GM12878 (cell line): ENCODE results near the gene PSMB7. TPM values are rescaled to one million over a fixed set of nuclear protein-coding genes. Genes with fewer than 3 reads are reported as not detected.

Experiments used
- ATAC-seq: fragments of 200-7000 bp; cut with Tn5 transposase; 3 replicates; pipeline ENCODE4 v1.9.1; 2020; ENCODE audit warnings: mild to moderate bottlenecking, moderate library complexity
- BruUV-seq: library from RNA; stranded (reverse); fragments of 400-500 nt; replicated peaks from 2 replicates; lab custom pipeline; 2021; lab: Mats Ljungman, UMichigan
- CTCF ChIA-PET: fragments of 300-600 bp; sonication (Branson Sonifier 250); formaldehyde crosslinking; extraction: SDS; loops from one replicate; lab custom pipeline; 2021; ENCODE audit warnings: inconsistent platforms; lab: Yijun Ruan, JAX
- POLR2A ChIA-PET: fragments of 350-600 bp; formaldehyde crosslinking; extraction: SDS; loops from one replicate; lab custom pipeline; 2021; ENCODE audit warnings: inconsistent platforms; lab: Charles Lee
- RAD21 ChIA-PET: fragments of 300-600 bp; sonication (Branson Sonifier 250); formaldehyde crosslinking; loops from one replicate; lab custom pipeline; 2023; ENCODE audit warnings: antibody characterized with exemption; ENCODE audit not compliant: unreplicated experiment; lab: Charles Lee
- SMC1A ChIA-PET: fragments of 300-600 bp; sonication (Branson Sonifier 250); formaldehyde crosslinking; loops from one replicate; lab custom pipeline; 2023; ENCODE audit not compliant: unreplicated experiment, uncharacterized antibody; lab: Charles Lee
- DNase-seq: peaks from one replicate; pipeline ENCODE4 v3.0.0-alpha.2; 2011; ENCODE audit warnings: low read depth, low spot score
- FAIRE-seq: peaks from 3 replicates; lab custom pipeline; 2011; peaks lifted over from hg19 to GRCh38; lab: Jason Lieb, UNC
- H2AFZ ChIP-seq: 2 replicates; pipeline ENCODE4 v1.6.0; 2011; ENCODE audit warnings: low read depth, low read length, control low read depth; ENCODE audit not compliant: control insufficient read depth
- H3K27ac ChIP-seq: 2 replicates; pipeline ENCODE4 v1.5.1; 2011; ENCODE audit warnings: control low read depth; ENCODE audit not compliant: control insufficient read depth, insufficient read depth
- H3K27me3 ChIP-seq, 2 experiments: replicated peaks in 1 of 2; 2 replicates each; pipeline versions ENCODE4 v1.6.0 to v1.6.1; 2011; ENCODE audit warnings: low read length in 1 of 2; ENCODE audit not compliant: control insufficient read depth in 2 of 2, insufficient read depth in 2 of 2
- H3K36me3 ChIP-seq, 2 experiments: 2 replicates each; pipeline ENCODE4 v1.5.1; 2011; ENCODE audit warnings: low read length in 1 of 2; ENCODE audit not compliant: control insufficient read depth in 2 of 2, insufficient read depth in 2 of 2
- H3K4me1 ChIP-seq: 2 replicates; pipeline ENCODE4 v1.6.1; 2011; ENCODE audit warnings: mild to moderate bottlenecking, low read length, moderate library complexity, mixed read lengths; ENCODE audit not compliant: control insufficient read depth, insufficient read depth
- H3K4me2 ChIP-seq: 2 replicates; pipeline ENCODE4 v1.6.0; 2011; ENCODE audit warnings: control low read depth; ENCODE audit not compliant: control insufficient read depth, insufficient read depth
- H3K4me3 ChIP-seq: fragments of 200-600 bp; sonication (generic); 2 replicates; pipeline ENCODE4 v1.5.1; 2016
- H3K79me2 ChIP-seq: 2 replicates; pipeline ENCODE4 v1.6.0; 2011; ENCODE audit warnings: low read length; ENCODE audit not compliant: control insufficient read depth, insufficient read depth
- H3K9ac ChIP-seq: 2 replicates; pipeline ENCODE4 v1.8.0; 2011; ENCODE audit warnings: low read length, control low read depth, mixed read lengths; ENCODE audit not compliant: control insufficient read depth, insufficient read depth
- H3K9me3 ChIP-seq: replicated peaks from 3 replicates; pipeline ENCODE4 v1.5.1; 2011; ENCODE audit warnings: mild to moderate bottlenecking, low read length; ENCODE audit not compliant: control insufficient read depth, insufficient read depth
- H4K20me1 ChIP-seq: 2 replicates; pipeline ENCODE4 v1.6.0; 2011; ENCODE audit not compliant: control insufficient read depth, insufficient read depth
- CBFB ChIP-seq: IDR thresholded peaks from 2 replicates; pipeline ENCODE4 v1.6.1; 2016; ENCODE audit warnings: antibody characterized with exemption, low read depth
- ETV6 ChIP-seq, 2 experiments: fragments of 450-650 bp in 1 of 2; IDR thresholded peaks in 1 of 2; conservative IDR thresholded peaks in 1 of 2; 2 replicates each; pipeline ENCODE4 v1.6.1; 2014; ENCODE audit warnings: antibody characterized with exemption in 1 of 2, borderline replicate concordance in 1 of 2, low read depth in 1 of 2, mild to moderate bottlenecking in 1 of 2, moderate library complexity in 1 of 2
- GABPA ChIP-seq: IDR thresholded peaks from 2 replicates; pipeline ENCODE4 v1.6.1; 2014; ENCODE audit warnings: antibody characterized with exemption, low read depth, mild to moderate bottlenecking, inconsistent platforms
- HDAC6 ChIP-seq: fragments of 200-600 bp; sonication (generic); IDR thresholded peaks from one replicate; pipeline ENCODE4 v1.8.0; 2017; ENCODE audit warnings: antibody characterized with exemption; ENCODE audit not compliant: unreplicated experiment
- JUNB ChIP-seq: IDR thresholded peaks from 2 replicates; pipeline ENCODE4 v1.6.1; 2016; ENCODE audit warnings: antibody characterized with exemption, mild to moderate bottlenecking
- MEF2B ChIP-seq: fragments of 450-650 bp; IDR thresholded peaks from 2 replicates; pipeline ENCODE4 v1.6.1; 2018; ENCODE audit warnings: mild to moderate bottlenecking, moderate library complexity; ENCODE audit not compliant: partially characterized antibody, poor library complexity, severe bottlenecking
- RB1 ChIP-seq: fragments of 450-650 bp; formaldehyde crosslinking; IDR thresholded peaks from 2 replicates; pipeline ENCODE4 v1.6.1; 2017; ENCODE audit warnings: mild to moderate bottlenecking, borderline replicate concordance
- SIX5 ChIP-seq: IDR thresholded peaks from 2 replicates; pipeline ENCODE4 v1.6.1; 2011; ENCODE audit warnings: mild to moderate bottlenecking, low read depth, low read length, moderate library complexity; ENCODE audit not compliant: severe bottlenecking
- SPI1 ChIP-seq: IDR thresholded peaks from 2 replicates; pipeline ENCODE4 v1.6.1; 2011; ENCODE audit warnings: low read depth, mild to moderate bottlenecking, low read length, moderate library complexity, borderline replicate concordance; ENCODE audit not compliant: insufficient read depth
- YY1 ChIP-seq: IDR thresholded peaks from 2 replicates; pipeline ENCODE4 v1.6.1; 2011; ENCODE audit warnings: low read depth, mild to moderate bottlenecking, low read length
- WGBS: methylation state at CpG from one replicate; pipeline ENCODE4 v1.1.6; 2016; ENCODE audit warnings: low lambda C conversion rate; ENCODE audit not compliant: insufficient replicate concordance, insufficient coverage; ENCODE audit errors: missing lambda C conversion rate; 5-methylcytosine and 5-hydroxymethylcytosine counted together
- in situ Hi-C: fragments of 300-500 bp; cut with MboI; formaldehyde crosslinking; loops from 9 replicates; pipeline ENCODE4 v1.14.3; 2018; ENCODE audit warnings: mixed read lengths
- intact Hi-C: fragments of 100-400 bp; cut with micrococcal nuclease; formaldehyde crosslinking; loops from one replicate; pipeline ENCODE4 v1.14.2; 2022; ENCODE audit not compliant: unreplicated experiment
- polyA plus RNA-seq, 11 experiments: library from polyadenylated mRNA; depleted of rRNA in 4 of 11; unstranded in 6 of 11; stranded (reverse) in 5 of 11; fragments of >200 nt; fragmentation: Nextera tagmentation in 4 of 11; fragmentation: Illumina TruSeq in 1 of 11; extraction: Ambion mirVana in 4 of 11; extraction: Trizol in 1 of 11; gene quantifications; 1 replicate in 1 of 11; 2 replicates in 10 of 11; pipeline versions ENCODE4 v1.2.1 to v1.2.3, GENCODE V29; 2011 to 2016; ENCODE audit warnings: inconsistent platforms in 2 of 11, missing spikeins in 2 of 11, low read depth in 1 of 11
- total RNA-seq, 4 experiments: library from RNA; depleted of rRNA in 3 of 4; stranded (reverse); fragments of >200 nt in 3 of 4; fragmentation: Illumina TruSeq in 1 of 4; extraction: Trizol in 1 of 4; gene quantifications; 2 replicates each; pipeline versions ENCODE4 v1.2.1 to v1.2.3, GENCODE V29; 2013 to 2021
- TF ChIP-seq, protein P1 (sequence below): fragments of 150-350 bp; IDR thresholded peaks from 2 replicates; pipeline ENCODE4 v1.6.1; 2014; ENCODE audit warnings: mild to moderate bottlenecking, low read depth, low read length
- TF ChIP-seq, protein P2 (sequence below): fragments of 450-650 bp; IDR thresholded peaks from 2 replicates; pipeline ENCODE4 v1.6.1; 2014; ENCODE audit warnings: mild to moderate bottlenecking
- TF ChIP-seq, protein P3 (sequence below): fragments of 150-350 bp; IDR thresholded peaks from 2 replicates; pipeline ENCODE4 v1.6.1; 2016; ENCODE audit warnings: low read depth, low read length

Gene PSMB7
- total and polyA plus RNA-seq, 10 of the 15 experiments (the other 5 are each of a cell fraction or from before 2014, with no cell fraction given), result 174 to 564 (median 268) TPM

DNA sequence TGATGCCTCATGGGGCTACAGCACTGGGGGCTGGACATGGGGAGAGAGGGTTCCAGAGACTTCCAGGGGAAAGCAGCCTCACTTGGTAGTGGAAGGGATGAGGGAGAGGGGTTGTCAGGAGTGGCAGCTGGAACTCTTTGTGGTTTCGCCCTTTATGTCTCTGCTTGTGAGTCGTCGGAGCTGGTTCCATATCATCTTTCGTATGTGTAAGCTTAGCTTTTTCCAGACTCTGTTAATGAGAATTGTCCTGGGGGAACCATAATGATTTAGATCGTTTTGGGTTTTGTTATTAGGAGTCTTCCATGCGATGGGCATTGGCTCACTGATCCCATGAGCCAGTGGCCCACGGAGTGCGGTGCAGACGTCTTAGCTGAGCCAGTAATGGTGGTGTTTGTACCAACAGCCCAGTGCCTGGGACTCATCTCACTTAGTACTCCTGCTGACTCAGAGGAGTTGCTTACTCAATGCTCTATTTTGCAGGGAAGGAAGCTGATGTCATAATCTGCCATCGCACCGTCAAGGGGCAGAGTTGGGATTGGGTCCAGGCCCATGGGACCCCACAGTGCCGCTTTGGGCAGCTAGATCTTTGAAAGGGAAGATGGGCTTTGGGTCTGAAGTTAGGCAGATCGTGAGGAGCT, 109.0 kb downstream of the PSMB7 start:
- WGBS, result 72% methylated on average over 13 of the region's 13 CpGs
- BruUV-seq, result TSS peak; percentile 26
- Histone ChIP-seq H4K20me1 (peaks cover 20% of the 10 kb centered on the region), H3K27ac (no peak overlapping the region), H3K36me3 (peaks cover 45 to 56% of the 10 kb centered on the region in 2 experiments), H3K79me2 (peaks cover 18% of the 10 kb centered on the region), H3K4me1 (no peaks in the 10 kb centered on the region; the same call in 1 of the 2 replicates), H3K4me3 (no peak overlapping the region), H3K27me3 (no peaks in the 10 kb centered on the region), H3K9me3 (no peaks in the 10 kb centered on the region), H3K4me2 (no peak overlapping the region), H3K9ac (no peak overlapping the region), H2AFZ (no peak overlapping the region)
- DNase-seq, result no peak
- in situ Hi-C loops (no loop called here), intact Hi-C loops (no loop called here)
- RAD21 ChIA-PET, result no interaction called here
- POLR2A ChIA-PET, result no interaction called here
- SMC1A ChIA-PET, result interaction anchor here (0.8 to 1.2 kb wide), 2 partner anchors 13 to 179 kb away, joined by 3 to 5 read pairs; no protein-coding TSS in a partner anchor
- ATAC-seq, result no peak
- CTCF ChIA-PET, result no interaction called here
- no peak for FAIRE-seq
- TF ChIP-seq HDAC6, result no peak
- TF ChIP-seq, protein P1, sequence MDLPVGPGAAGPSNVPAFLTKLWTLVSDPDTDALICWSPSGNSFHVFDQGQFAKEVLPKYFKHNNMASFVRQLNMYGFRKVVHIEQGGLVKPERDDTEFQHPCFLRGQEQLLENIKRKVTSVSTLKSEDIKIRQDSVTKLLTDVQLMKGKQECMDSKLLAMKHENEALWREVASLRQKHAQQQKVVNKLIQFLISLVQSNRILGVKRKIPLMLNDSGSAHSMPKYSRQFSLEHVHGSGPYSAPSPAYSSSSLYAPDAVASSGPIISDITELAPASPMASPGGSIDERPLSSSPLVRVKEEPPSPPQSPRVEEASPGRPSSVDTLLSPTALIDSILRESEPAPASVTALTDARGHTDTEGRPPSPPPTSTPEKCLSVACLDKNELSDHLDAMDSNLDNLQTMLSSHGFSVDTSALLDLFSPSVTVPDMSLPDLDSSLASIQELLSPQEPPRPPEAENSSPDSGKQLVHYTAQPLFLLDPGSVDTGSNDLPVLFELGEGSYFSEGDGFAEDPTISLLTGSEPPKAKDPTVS, result no peak
- TF ChIP-seq RB1, result no peak
- TF ChIP-seq SPI1, result no peak
- no peak for TF ChIP-seq ETV6 (conservative IDR thresholded peaks at IDR 0.05 in 1 of 2, IDR thresholded peaks at IDR 0.05 in 1 of 2; ENCODE audit: borderline replicate concordance in 1 of 2, low read depth in 1 of 2)
- no peak for TF ChIP-seq YY1
- TF ChIP-seq GABPA, result no peak
- no peak for TF ChIP-seq CBFB
- no peak for TF ChIP-seq MEF2B
- no peak for TF ChIP-seq JUNB
- TF ChIP-seq SIX5, result no peak
- TF ChIP-seq, protein P2, sequence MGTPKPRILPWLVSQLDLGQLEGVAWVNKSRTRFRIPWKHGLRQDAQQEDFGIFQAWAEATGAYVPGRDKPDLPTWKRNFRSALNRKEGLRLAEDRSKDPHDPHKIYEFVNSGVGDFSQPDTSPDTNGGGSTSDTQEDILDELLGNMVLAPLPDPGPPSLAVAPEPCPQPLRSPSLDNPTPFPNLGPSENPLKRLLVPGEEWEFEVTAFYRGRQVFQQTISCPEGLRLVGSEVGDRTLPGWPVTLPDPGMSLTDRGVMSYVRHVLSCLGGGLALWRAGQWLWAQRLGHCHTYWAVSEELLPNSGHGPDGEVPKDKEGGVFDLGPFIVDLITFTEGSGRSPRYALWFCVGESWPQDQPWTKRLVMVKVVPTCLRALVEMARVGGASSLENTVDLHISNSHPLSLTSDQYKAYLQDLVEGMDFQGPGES, result no peak
- TF ChIP-seq, protein P3, sequence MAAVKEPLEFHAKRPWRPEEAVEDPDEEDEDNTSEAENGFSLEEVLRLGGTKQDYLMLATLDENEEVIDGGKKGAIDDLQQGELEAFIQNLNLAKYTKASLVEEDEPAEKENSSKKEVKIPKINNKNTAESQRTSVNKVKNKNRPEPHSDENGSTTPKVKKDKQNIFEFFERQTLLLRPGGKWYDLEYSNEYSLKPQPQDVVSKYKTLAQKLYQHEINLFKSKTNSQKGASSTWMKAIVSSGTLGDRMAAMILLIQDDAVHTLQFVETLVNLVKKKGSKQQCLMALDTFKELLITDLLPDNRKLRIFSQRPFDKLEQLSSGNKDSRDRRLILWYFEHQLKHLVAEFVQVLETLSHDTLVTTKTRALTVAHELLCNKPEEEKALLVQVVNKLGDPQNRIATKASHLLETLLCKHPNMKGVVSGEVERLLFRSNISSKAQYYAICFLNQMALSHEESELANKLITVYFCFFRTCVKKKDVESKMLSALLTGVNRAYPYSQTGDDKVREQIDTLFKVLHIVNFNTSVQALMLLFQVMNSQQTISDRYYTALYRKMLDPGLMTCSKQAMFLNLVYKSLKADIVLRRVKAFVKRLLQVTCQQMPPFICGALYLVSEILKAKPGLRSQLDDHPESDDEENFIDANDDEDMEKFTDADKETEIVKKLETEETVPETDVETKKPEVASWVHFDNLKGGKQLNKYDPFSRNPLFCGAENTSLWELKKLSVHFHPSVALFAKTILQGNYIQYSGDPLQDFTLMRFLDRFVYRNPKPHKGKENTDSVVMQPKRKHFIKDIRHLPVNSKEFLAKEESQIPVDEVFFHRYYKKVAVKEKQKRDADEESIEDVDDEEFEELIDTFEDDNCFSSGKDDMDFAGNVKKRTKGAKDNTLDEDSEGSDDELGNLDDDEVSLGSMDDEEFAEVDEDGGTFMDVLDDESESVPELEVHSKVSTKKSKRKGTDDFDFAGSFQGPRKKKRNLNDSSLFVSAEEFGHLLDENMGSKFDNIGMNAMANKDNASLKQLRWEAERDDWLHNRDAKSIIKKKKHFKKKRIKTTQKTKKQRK, result no peak
